ENCODE measurements around the gene HOXB1. TPM values are rescaled to one million over a fixed set of nuclear protein-coding genes. Genes with fewer than 3 reads are reported as not detected.

HOXB1 gene
- total and polyA plus RNA-seq, 5 donors from 2014 or later, result not detected

DNA sequence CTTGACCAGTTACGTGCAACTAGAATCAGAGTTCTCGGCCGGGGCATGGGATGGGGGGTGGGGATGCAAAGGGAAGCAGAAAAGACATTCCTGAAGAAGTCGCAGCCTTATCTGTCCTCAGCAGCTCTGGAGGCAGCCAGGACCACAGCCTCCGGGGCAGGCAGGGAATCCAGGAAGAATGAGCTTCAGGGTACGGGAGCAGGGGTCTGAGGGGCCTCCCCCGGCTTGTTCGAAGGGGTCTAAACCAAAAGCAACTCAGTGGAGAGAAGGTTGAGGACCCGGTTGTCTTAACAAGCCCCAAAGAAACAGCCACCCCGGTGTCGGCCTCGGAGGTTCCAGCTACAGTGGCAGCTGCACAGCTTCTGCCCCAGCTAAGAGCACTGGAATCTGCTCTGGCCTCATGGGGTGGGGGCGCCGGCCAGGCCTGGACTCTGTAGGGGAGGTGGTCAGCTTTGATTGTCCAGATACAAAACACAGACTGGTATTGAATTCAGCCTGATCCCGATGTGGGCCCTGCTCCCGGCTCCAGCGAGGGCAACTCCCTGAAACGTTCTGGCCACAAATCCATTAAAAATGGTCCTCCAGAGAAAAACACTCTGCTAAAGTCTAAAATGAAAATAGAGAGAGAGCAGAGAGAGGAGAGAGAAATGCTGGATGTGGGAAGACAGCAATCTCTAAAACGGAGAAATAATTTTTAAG, 39.7 kb upstream of the HOXB1 start:
- Mint-ChIP-seq H3K4me1 (peaks cover 0 to 10% (median 7%) of the 10 kb centered on the region in 4 donors), H3K27ac (no peak overlapping the region), H3K4me3 (no peak overlapping the region), H3K27me3 (peaks cover 19% of the 10 kb centered on the region), H3K36me3 (peaks cover 8% of the 10 kb centered on the region), H3K9me3 (no peaks in the 10 kb centered on the region)
- Histone ChIP-seq H3K4me1 (ENCODE audit: control insufficient read depth, insufficient read depth, low read length, poor library complexity, severe bottlenecking) (no peaks in the 10 kb centered on the region), H3K27ac (ENCODE audit: insufficient read depth, low read length, poor library complexity, severe bottlenecking) (no peak overlapping the region), H3K9me3 (ENCODE audit: control insufficient read depth in 2 of 2, low read length in 2 of 2) (no peaks in the 10 kb centered on the region), H3K4me3 (ENCODE audit: low read depth, low read length) (no peak overlapping the region), H3K36me3 (ENCODE audit: control insufficient read depth, insufficient read depth, low read length) (no peaks in the 10 kb centered on the region), H3K27me3 (ENCODE audit: control insufficient read depth, insufficient read depth, low read length) (peaks cover 5% of the 10 kb centered on the region)
- DNase-seq, result no peak
- no peak for ATAC-seq (ENCODE audit: low read depth in 2 of 2)

DNA sequence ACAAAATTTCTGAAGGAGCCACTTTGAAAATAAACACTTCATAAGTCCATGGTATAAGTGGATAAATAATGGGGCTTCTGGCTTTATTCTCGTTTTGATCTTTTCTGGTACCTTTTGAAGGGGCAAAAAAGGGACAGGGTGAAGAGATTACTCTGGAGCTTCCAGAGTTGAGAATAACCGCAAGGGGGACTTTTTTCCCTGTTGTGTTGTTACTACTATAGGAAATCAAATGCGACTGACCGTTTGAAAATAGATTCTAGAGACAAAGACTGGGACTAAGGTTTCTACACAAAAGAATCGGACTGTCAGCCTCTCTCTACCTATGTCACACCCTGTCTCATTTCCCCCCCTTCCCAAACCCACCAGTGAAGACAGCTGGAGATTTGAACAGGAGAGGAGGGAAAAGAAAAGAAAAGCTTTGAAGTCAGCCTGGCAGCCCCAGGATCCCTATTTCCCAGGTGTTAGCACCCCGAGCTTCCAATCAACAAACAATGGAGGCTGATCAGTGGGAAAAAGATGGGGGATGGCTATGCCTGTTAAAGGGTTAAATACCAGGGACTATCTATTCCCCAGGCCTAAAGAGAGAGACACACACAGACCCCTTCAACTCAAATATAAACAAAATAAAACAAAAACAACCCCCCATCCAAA, 39.0 kb upstream of the HOXB1 start:
- H3K4me3 Mint-ChIP-seq, result no peak overlapping the region
- ATAC-seq (ENCODE audit: low read depth in 2 of 2), result no peak
- Histone ChIP-seq H3K27me3 (ENCODE audit: control insufficient read depth, insufficient read depth, low read length) (peaks cover 6% of the 10 kb centered on the region), H3K4me3 (ENCODE audit: low read depth, low read length) (no peak overlapping the region), H3K36me3 (ENCODE audit: control insufficient read depth, insufficient read depth, low read length) (no peaks in the 10 kb centered on the region), H3K4me1 (ENCODE audit: control insufficient read depth, insufficient read depth, low read length, poor library complexity, severe bottlenecking) (no peaks in the 10 kb centered on the region), H3K27ac (ENCODE audit: insufficient read depth, low read length, poor library complexity, severe bottlenecking) (no peak overlapping the region), H3K9me3 (ENCODE audit: control insufficient read depth in 2 of 2, low read length in 2 of 2) (no peaks in the 10 kb centered on the region)
- DNase-seq, result no peak
- peaks cover 0 to 9% (median 7%) of the 10 kb centered on the region in 4 donors for H3K4me1 Mint-ChIP-seq
- peaks cover 8% of the 10 kb centered on the region for H3K36me3 Mint-ChIP-seq
- no peak overlapping the region for H3K27ac Mint-ChIP-seq
- peaks cover 19% of the 10 kb centered on the region for H3K27me3 Mint-ChIP-seq
- H3K9me3 Mint-ChIP-seq, result no peaks in the 10 kb centered on the region

DNA sequence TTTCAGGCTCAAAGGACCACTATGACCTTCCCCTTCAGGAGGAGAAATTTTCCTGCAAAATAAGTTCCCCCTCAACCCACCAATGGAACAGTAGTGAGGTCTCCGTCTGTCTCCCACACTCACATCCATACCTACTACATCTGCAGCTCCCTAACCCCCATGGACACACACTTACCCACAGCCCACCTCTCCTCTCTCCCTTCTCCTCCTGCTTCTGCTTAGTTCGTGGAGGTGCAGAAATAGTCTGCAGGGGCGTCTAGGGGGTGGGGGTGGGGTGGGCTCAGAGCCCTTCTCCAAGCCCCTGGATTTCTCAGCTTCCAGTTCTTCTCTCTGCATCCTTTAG, 38.4 kb upstream of the HOXB1 start:
- Mint-ChIP-seq H3K9me3 (no peaks in the 10 kb centered on the region), H3K4me1 (peaks cover 0 to 10% (median 7%) of the 10 kb centered on the region in 4 donors), H3K27me3 (peaks cover 16% of the 10 kb centered on the region), H3K4me3 (no peak overlapping the region), H3K36me3 (peaks cover 8% of the 10 kb centered on the region), H3K27ac (no peak overlapping the region)
- Histone ChIP-seq H3K36me3 (ENCODE audit: control insufficient read depth, insufficient read depth, low read length) (no peaks in the 10 kb centered on the region), H3K27ac (ENCODE audit: insufficient read depth, low read length, poor library complexity, severe bottlenecking) (no peak overlapping the region), H3K4me3 (ENCODE audit: low read depth, low read length) (no peak overlapping the region), H3K4me1 (ENCODE audit: control insufficient read depth, insufficient read depth, low read length, poor library complexity, severe bottlenecking) (no peaks in the 10 kb centered on the region), H3K27me3 (ENCODE audit: control insufficient read depth, insufficient read depth, low read length) (peaks cover 6% of the 10 kb centered on the region), H3K9me3 (ENCODE audit: control insufficient read depth in 2 of 2, low read length in 2 of 2) (no peaks in the 10 kb centered on the region)
- DNase-seq, result no peak
- ATAC-seq (ENCODE audit: low read depth in 2 of 2), result no peak

DNA sequence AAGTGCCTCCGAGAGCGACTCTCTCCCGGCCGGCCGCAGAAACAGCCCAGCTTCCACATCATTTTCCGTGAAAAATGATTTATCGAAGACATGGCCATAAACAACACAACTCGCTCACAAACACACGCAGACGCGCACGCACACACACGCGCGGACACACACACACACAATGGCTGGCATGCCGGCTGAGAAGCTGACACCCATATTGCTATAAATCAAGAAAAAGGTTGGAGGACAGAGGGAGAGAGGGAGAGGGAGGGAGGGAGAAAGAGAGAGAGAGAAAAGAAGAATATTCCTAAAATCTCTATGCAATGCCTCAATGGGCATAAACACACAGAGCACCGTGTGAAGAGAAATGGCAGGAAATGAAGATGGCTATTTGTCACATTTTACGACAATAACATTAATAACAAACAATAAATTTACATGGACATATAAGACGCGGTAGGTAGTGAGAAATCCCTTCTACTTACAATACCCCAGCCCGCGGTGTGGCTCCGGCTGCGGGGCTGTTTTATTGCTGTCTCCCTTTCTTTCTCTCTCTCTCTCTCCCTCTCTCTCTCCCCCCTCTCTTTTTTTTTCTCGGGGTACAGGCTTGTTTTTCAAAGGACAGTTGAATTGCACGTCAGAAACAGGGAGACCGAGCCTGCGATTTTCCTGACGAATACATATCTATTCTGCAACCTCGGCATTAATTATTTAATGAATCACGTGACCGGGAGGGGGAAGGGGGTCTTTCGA, 37.9 kb upstream of the HOXB1 start:
- no peak for ATAC-seq (ENCODE audit: low read depth in 2 of 2)
- no peaks in the 10 kb centered on the region for H3K9me3 ChIP-seq (ENCODE audit: control insufficient read depth in 2 of 2, low read length in 2 of 2)
- H3K4me1 ChIP-seq (ENCODE audit: control insufficient read depth, insufficient read depth, low read length, poor library complexity, severe bottlenecking), result no peaks in the 10 kb centered on the region
- Mint-ChIP-seq H3K27me3 (peaks cover 18% of the 10 kb centered on the region), H3K4me3 (peak overlapping the region in 3 of 4 donors; percentile 1 to 19 (median 10)), H3K4me1 (peaks cover 0 to 10% (median 7%) of the 10 kb centered on the region in 4 donors), H3K9me3 (no peaks in the 10 kb centered on the region), H3K27ac (peak overlapping the region in 2 of 3 donors; percentile 55 to 61), H3K36me3 (peaks cover 8% of the 10 kb centered on the region)
- no peak overlapping the region for H3K4me3 ChIP-seq (ENCODE audit: low read depth, low read length)
- H3K27ac ChIP-seq (ENCODE audit: insufficient read depth, low read length, poor library complexity, severe bottlenecking), result no peak overlapping the region
- no peaks in the 10 kb centered on the region for H3K36me3 ChIP-seq (ENCODE audit: control insufficient read depth, insufficient read depth, low read length)
- no peak for DNase-seq
- peaks cover 6% of the 10 kb centered on the region for H3K27me3 ChIP-seq (ENCODE audit: control insufficient read depth, insufficient read depth, low read length)

DNA sequence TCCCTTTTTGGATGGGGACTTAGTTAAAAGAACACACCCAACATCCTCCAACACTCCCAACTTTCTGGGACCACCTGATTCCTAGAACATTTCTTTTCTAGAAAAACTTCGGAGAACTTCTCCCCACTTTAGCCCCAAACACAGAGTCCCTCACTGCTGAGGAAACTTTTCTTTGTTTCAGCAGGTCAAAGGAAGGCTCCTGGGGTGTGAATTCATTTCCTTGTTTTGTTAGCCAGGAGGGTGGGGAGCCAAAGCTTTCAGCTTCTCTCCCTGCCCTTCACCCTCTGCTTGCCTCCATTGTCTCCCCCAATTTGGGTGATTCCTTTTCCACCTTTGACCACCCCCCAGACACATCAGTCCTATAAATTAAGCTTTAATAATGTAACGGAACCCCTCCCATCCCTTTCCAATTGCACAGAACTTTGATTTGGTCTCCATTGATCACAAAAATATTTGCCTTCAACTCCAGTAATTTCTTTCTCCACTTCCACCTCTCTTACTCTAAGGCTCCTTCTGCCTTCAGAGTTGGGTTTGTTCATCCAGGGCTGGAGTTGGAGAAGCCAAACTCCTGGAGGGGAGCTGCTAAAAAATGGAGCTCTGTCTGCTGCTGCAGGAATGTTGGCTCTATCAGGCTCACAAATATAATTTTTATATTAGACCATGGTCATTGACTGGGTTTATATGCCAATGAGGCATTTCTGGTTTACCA, 37.0 kb upstream of the HOXB1 start:
- peaks cover 6% of the 10 kb centered on the region for H3K27me3 ChIP-seq (ENCODE audit: control insufficient read depth, insufficient read depth, low read length)
- no peak overlapping the region for H3K27ac Mint-ChIP-seq

DNA sequence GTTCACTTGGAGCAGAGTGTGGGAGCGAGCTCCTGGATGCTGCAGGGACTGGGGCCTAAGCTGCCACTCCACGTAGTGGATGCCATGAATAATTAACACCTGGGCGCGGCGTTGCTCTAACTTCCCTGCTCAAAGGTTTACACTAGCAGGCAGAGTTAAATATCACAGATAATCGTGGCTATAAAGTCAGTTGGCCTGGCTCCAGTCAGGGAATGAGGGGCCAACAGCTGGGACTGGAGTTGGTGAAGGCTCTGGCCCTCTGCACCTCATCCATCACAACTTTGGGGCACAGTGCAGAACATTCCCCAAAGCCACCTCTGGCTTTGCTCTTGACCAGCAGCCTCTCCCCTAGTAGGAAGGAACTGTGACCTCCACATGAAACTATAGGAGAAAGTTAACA, 36.4 kb upstream of the HOXB1 start:
- H3K4me1 ChIP-seq (ENCODE audit: control insufficient read depth, insufficient read depth, low read length, poor library complexity, severe bottlenecking), result no peaks in the 10 kb centered on the region
- H3K36me3 Mint-ChIP-seq, result peaks cover 8% of the 10 kb centered on the region
- no peak overlapping the region for H3K27ac Mint-ChIP-seq
- no peaks in the 10 kb centered on the region for H3K9me3 ChIP-seq (ENCODE audit: control insufficient read depth in 2 of 2, low read length in 2 of 2)
- peaks cover 6% of the 10 kb centered on the region for H3K27me3 ChIP-seq (ENCODE audit: control insufficient read depth, insufficient read depth, low read length)
- no peak overlapping the region for H3K27ac ChIP-seq (ENCODE audit: insufficient read depth, low read length, poor library complexity, severe bottlenecking)
- H3K4me1 Mint-ChIP-seq, result peaks cover 0 to 10% (median 6%) of the 10 kb centered on the region in 4 donors
- no peak overlapping the region for H3K4me3 Mint-ChIP-seq
- DNase-seq, result no peak
- ATAC-seq (ENCODE audit: low read depth in 2 of 2), result no peak
- no peaks in the 10 kb centered on the region for H3K36me3 ChIP-seq (ENCODE audit: control insufficient read depth, insufficient read depth, low read length)
- H3K27me3 Mint-ChIP-seq, result peaks cover 21% of the 10 kb centered on the region
- no peak overlapping the region for H3K4me3 ChIP-seq (ENCODE audit: low read depth, low read length)
- H3K9me3 Mint-ChIP-seq, result no peaks in the 10 kb centered on the region

More for the DNA sequence above, 37.0 kb upstream of the HOXB1 start:
- Histone ChIP-seq H3K36me3 (ENCODE audit: control insufficient read depth, insufficient read depth, low read length) (no peaks in the 10 kb centered on the region), H3K4me3 (ENCODE audit: low read depth, low read length) (no peak overlapping the region), H3K27ac (ENCODE audit: insufficient read depth, low read length, poor library complexity, severe bottlenecking) (no peak overlapping the region), H3K4me1 (ENCODE audit: control insufficient read depth, insufficient read depth, low read length, poor library complexity, severe bottlenecking) (no peaks in the 10 kb centered on the region), H3K9me3 (ENCODE audit: control insufficient read depth in 2 of 2, low read length in 2 of 2) (no peaks in the 10 kb centered on the region)
- Mint-ChIP-seq H3K4me3 (no peak overlapping the region), H3K9me3 (no peaks in the 10 kb centered on the region), H3K36me3 (peaks cover 8% of the 10 kb centered on the region), H3K4me1 (peaks cover 0 to 10% (median 6%) of the 10 kb centered on the region in 4 donors), H3K27me3 (peaks cover 25% of the 10 kb centered on the region)
- no peak for ATAC-seq (ENCODE audit: low read depth in 2 of 2)
- no peak for DNase-seq

DNA sequence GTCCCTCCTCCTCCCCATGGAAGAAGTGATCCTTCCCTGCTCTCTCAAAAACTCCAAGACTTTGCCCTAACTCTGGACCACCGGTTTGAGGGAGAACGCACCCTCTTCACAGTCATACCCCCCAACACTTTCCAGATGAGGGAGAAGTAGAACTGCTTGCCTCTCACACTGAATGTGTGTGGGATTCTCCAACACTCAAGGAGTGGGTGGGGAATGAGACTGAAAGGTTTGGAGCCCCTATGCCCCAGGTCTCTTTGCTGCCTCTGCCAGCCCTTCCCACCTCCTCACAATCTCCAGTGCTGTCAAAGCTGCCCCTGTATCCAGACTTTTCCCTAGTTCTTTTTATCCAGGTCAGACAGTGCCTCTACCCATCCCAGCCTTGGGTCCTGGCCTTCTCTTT, 35.9 kb upstream of the HOXB1 start:
- no peak overlapping the region for H3K4me3 Mint-ChIP-seq
- no peak for ATAC-seq (ENCODE audit: low read depth in 2 of 2)
- H3K36me3 Mint-ChIP-seq, result peaks cover 8% of the 10 kb centered on the region
- no peaks in the 10 kb centered on the region for H3K9me3 Mint-ChIP-seq
- Histone ChIP-seq H3K4me3 (ENCODE audit: low read depth, low read length) (no peak overlapping the region), H3K36me3 (ENCODE audit: control insufficient read depth, insufficient read depth, low read length) (no peaks in the 10 kb centered on the region), H3K4me1 (ENCODE audit: control insufficient read depth, insufficient read depth, low read length, poor library complexity, severe bottlenecking) (no peaks in the 10 kb centered on the region), H3K27ac (ENCODE audit: insufficient read depth, low read length, poor library complexity, severe bottlenecking) (no peak overlapping the region), H3K9me3 (ENCODE audit: control insufficient read depth in 2 of 2, low read length in 2 of 2) (no peaks in the 10 kb centered on the region), H3K27me3 (ENCODE audit: control insufficient read depth, insufficient read depth, low read length) (peaks cover 6% of the 10 kb centered on the region)
- DNase-seq, result no peak
- peaks cover 0 to 13% (median 6%) of the 10 kb centered on the region in 4 donors for H3K4me1 Mint-ChIP-seq
- H3K27ac Mint-ChIP-seq, result no peak overlapping the region
- H3K27me3 Mint-ChIP-seq, result peaks cover 18% of the 10 kb centered on the region
